NCI-H524 (cell line): ENCODE results near the gene PID1.
"Not testable (repeated sequence)": the region's sequence is repeated elsewhere in the genome, so short reads cannot be mapped to it uniquely, and the experiment has no call there.

Source experiments
- DNase-seq, 2 experiments: peaks; one replicate each; lab custom pipeline; 2025; lab: John Stamatoyannopoulos, UW

Gene PID1

GRCh38 chr2:229212241-229212640 is 58.8 kb downstream of the PID1 start:
- DNase-seq, result no peak

GRCh38 chr2:229210641-229211040 is 60.4 kb downstream of the PID1 start:
- no peak for DNase-seq

- DNase-seq, result no peak
Observed at GRCh38 chr2:229206548-229206947, 64.5 kb downstream of the PID1 start.

- no peak for DNase-seq
Observed at GRCh38 chr2:229205704-229206103, 65.4 kb downstream of the PID1 start.

- DNase-seq, result no peak
Observed at GRCh38 chr2:229202646-229203045, 68.4 kb downstream of the PID1 start.

- no peak for DNase-seq
Observed at GRCh38 chr2:229201521-229201920, 69.6 kb downstream of the PID1 start.

- no peak for DNase-seq
Observed at GRCh38 chr2:229199267-229199666, 71.8 kb downstream of the PID1 start.

GRCh38 chr2:229196448-229196847 is 74.6 kb downstream of the PID1 start:
- no peak for DNase-seq

GRCh38 chr2:229195346-229195947 is 75.6 kb downstream of the PID1 start:
- DNase-seq, result no peak

- no peak for DNase-seq
Observed at GRCh38 chr2:229193281-229193680, 77.8 kb downstream of the PID1 start.

- no peak for DNase-seq
Observed at GRCh38 chr2:229191413-229191812, 79.7 kb downstream of the PID1 start.

GRCh38 chr2:229187123-229187522 is 84.0 kb downstream of the PID1 start:
- not testable (repeated sequence) for DNase-seq

- no peak for DNase-seq
Observed at GRCh38 chr2:229181641-229182040, 89.4 kb downstream of the PID1 start.

GRCh38 chr2:229180658-229181057 is 90.4 kb downstream of the PID1 start:
- no peak for DNase-seq

GRCh38 chr2:229179628-229180027 is 91.5 kb downstream of the PID1 start:
- no peak for DNase-seq

- no peak for DNase-seq
Observed at GRCh38 chr2:229178706-229179105, 92.4 kb downstream of the PID1 start.

- no peak for DNase-seq
Observed at GRCh38 chr2:229178117-229178516, 93.0 kb downstream of the PID1 start.

- no peak for DNase-seq
Observed at GRCh38 chr2:229176136-229176535, 95.0 kb downstream of the PID1 start.

- no peak for DNase-seq
Observed at GRCh38 chr2:229175497-229175863, 95.6 kb downstream of the PID1 start.

GRCh38 chr2:229174794-229175496 is 96.1 kb downstream of the PID1 start:
- no peak for DNase-seq

- no peak for DNase-seq
Observed at GRCh38 chr2:229173825-229174359, 97.2 kb downstream of the PID1 start.

- DNase-seq, result no peak
Observed at GRCh38 chr2:229170916-229171315, 100.2 kb downstream of the PID1 start.

- no peak for DNase-seq
Observed at GRCh38 chr2:229170171-229170570, 100.9 kb downstream of the PID1 start.

- DNase-seq, result no peak
Observed at GRCh38 chr2:229169751-229170150, 101.3 kb downstream of the PID1 start.
